H9 (cell line): Measurements from ENCODE around the gene NCAPH2. TPM values are rescaled to one million over a fixed set of nuclear protein-coding genes. Genes with fewer than 3 reads are reported as not detected.

Experiments used
- DNase-seq: peaks from one replicate; pipeline ENCODE4 v3.0.0-alpha.2; 2017
- H2AFZ ChIP-seq: one replicate; pipeline ENCODE4 v1.6.1; 2013; ENCODE audit warnings: mild to moderate bottlenecking, low read length, control low read depth, moderate library complexity
- H2AK5ac ChIP-seq: 2 replicates; pipeline ENCODE4 v1.6.1; 2013; ENCODE audit warnings: low read length, control low read depth, mixed read lengths; ENCODE audit not compliant: insufficient read length
- H2BK120ac ChIP-seq: one replicate; pipeline ENCODE4 v1.6.1; 2013; ENCODE audit warnings: low read depth, mild to moderate bottlenecking, low read length, control low read depth, inconsistent platforms; ENCODE audit not compliant: poor library complexity, severe bottlenecking
- H2BK12ac ChIP-seq: 2 replicates; pipeline ENCODE4 v1.6.1; 2013; ENCODE audit warnings: low read length, control low read depth, mixed read lengths, low read depth; ENCODE audit not compliant: insufficient read length
- H2BK15ac ChIP-seq: 2 replicates; pipeline ENCODE4 v1.6.1; 2013; ENCODE audit warnings: low read depth, low read length, control low read depth
- H2BK20ac ChIP-seq: one replicate; pipeline ENCODE4 v1.6.1; 2013; ENCODE audit warnings: low read depth, mild to moderate bottlenecking, low read length, control low read depth, inconsistent platforms; ENCODE audit not compliant: poor library complexity, severe bottlenecking
- H2BK5ac ChIP-seq: 2 replicates; pipeline ENCODE4 v1.6.1; 2013; ENCODE audit warnings: low read length, control low read depth, mixed read lengths; ENCODE audit not compliant: insufficient read length
- H3K14ac ChIP-seq: 2 replicates; pipeline ENCODE4 v1.6.1; 2013; ENCODE audit warnings: low read length, control low read depth; ENCODE audit not compliant: insufficient read depth
- H3K18ac ChIP-seq: 2 replicates; pipeline ENCODE4 v1.6.1; 2013; ENCODE audit warnings: low read depth, mild to moderate bottlenecking, mixed read lengths, low read length, control low read depth; ENCODE audit not compliant: insufficient read length
- H3K23ac ChIP-seq: 2 replicates; pipeline ENCODE4 v1.6.1; 2013; ENCODE audit warnings: low read length, control low read depth, mixed read lengths, low read depth; ENCODE audit not compliant: insufficient read length
- H3K23me2 ChIP-seq: 2 replicates; pipeline ENCODE4 v1.6.1; 2013; ENCODE audit warnings: low read depth, mild to moderate bottlenecking, mixed read lengths, low read length, control low read depth; ENCODE audit not compliant: insufficient read length, poor library complexity, severe bottlenecking
- H3K27ac ChIP-seq: 2 replicates; pipeline ENCODE4 v1.5.1; 2013; ENCODE audit warnings: low read length, control low read depth, mixed read lengths, low read depth; ENCODE audit not compliant: insufficient read length
- H3K27me3 ChIP-seq: 2 replicates; pipeline ENCODE4 v1.6.1; 2013; ENCODE audit warnings: low read length, control low read depth, inconsistent platforms; ENCODE audit not compliant: insufficient read depth
- H3K4ac ChIP-seq: 2 replicates; pipeline ENCODE4 v1.6.1; 2013; ENCODE audit warnings: low read depth, mild to moderate bottlenecking, control low read depth, inconsistent platforms, low read length, moderate library complexity
- H3K4me1 ChIP-seq: 2 replicates; pipeline ENCODE4 v1.6.1; 2013; ENCODE audit warnings: low read length, control low read depth, inconsistent platforms; ENCODE audit not compliant: insufficient read depth
- H3K4me2 ChIP-seq: 2 replicates; pipeline ENCODE4 v1.6.1; 2013; ENCODE audit warnings: low read length, control low read depth, mixed read lengths; ENCODE audit not compliant: insufficient read length, insufficient read depth
- H3K56ac ChIP-seq: 2 replicates; pipeline ENCODE4 v1.6.1; 2013; ENCODE audit warnings: low read depth, mild to moderate bottlenecking, mixed read lengths, low read length, control low read depth; ENCODE audit not compliant: insufficient read length
- H3K79me1 ChIP-seq: 2 replicates; pipeline ENCODE4 v1.6.1; 2013; ENCODE audit warnings: low read depth, mild to moderate bottlenecking, moderate library complexity, low read length, control low read depth, inconsistent platforms; ENCODE audit not compliant: insufficient read depth, poor library complexity, severe bottlenecking
- H3K79me2 ChIP-seq: 2 replicates; pipeline ENCODE4 v1.6.1; 2013; ENCODE audit warnings: low read length, control low read depth, inconsistent platforms; ENCODE audit not compliant: insufficient read depth
- H3K9ac ChIP-seq: 2 replicates; pipeline ENCODE4 v1.6.1; 2013; ENCODE audit warnings: low read length, control low read depth, mixed read lengths; ENCODE audit not compliant: insufficient read length; ENCODE audit errors: extremely low read depth
- H3K9me3 ChIP-seq: one replicate; pipeline ENCODE4 v1.6.1; 2013; ENCODE audit warnings: low read depth, low read length, inconsistent platforms; ENCODE audit not compliant: control insufficient read depth
- H3T11ph ChIP-seq: one replicate; pipeline ENCODE4 v1.6.1; 2013; ENCODE audit warnings: mild to moderate bottlenecking, low read length, control low read depth, inconsistent platforms
- H4K20me1 ChIP-seq: one replicate; pipeline ENCODE4 v1.6.1; 2013; ENCODE audit not compliant: control insufficient read depth, insufficient read length, insufficient read depth
- H4K5ac ChIP-seq: 2 replicates; pipeline ENCODE4 v1.6.1; 2013; ENCODE audit warnings: low read depth, mild to moderate bottlenecking, mixed read lengths, low read length, control low read depth; ENCODE audit not compliant: insufficient read length
- H4K8ac ChIP-seq: replicated peaks from 2 replicates; pipeline ENCODE4 v1.6.1; 2013; ENCODE audit warnings: low read length, control low read depth, mixed read lengths, low read depth; ENCODE audit not compliant: insufficient read length
- H4K91ac ChIP-seq: 2 replicates; pipeline ENCODE4 v1.6.1; 2013; ENCODE audit warnings: low read depth, mild to moderate bottlenecking, moderate library complexity, mixed read lengths, low read length, control low read depth; ENCODE audit not compliant: insufficient read length
- H3K27ac Mint-ChIP-seq, 3 experiments: 2 replicates in 2 of 3; 3 replicates in 1 of 3; pipeline ENCODE4 v1.8.0; 2020 to 2021; ENCODE audit warnings: mixed read lengths in 3 of 3, mild to moderate bottlenecking in 1 of 3, moderate library complexity in 1 of 3
- H3K27me3 Mint-ChIP-seq: 2 replicates; pipeline ENCODE4 v1.8.0; 2021; ENCODE audit warnings: low read depth, mild to moderate bottlenecking, moderate library complexity, mixed read lengths
- H3K36me3 Mint-ChIP-seq, 3 experiments: 2 replicates in 2 of 3; 3 replicates in 1 of 3; pipeline ENCODE4 v1.8.0; 2020 to 2021; ENCODE audit warnings: low read depth in 3 of 3, mixed read lengths in 3 of 3; ENCODE audit not compliant: insufficient read depth in 1 of 3
- H3K4me1 Mint-ChIP-seq, 2 experiments: 2 replicates each; pipeline ENCODE4 v1.8.0; 2020; ENCODE audit warnings: mixed read lengths in 2 of 2
- H3K4me3 Mint-ChIP-seq, 2 experiments: 2 replicates in 1 of 2; 3 replicates in 1 of 2; pipeline ENCODE4 v1.8.0; 2020 to 2021; ENCODE audit warnings: mild to moderate bottlenecking in 2 of 2, mixed read lengths in 2 of 2, moderate library complexity in 1 of 2
- H3K9me3 Mint-ChIP-seq, 2 experiments: 2 replicates in 1 of 2; 3 replicates in 1 of 2; pipeline ENCODE4 v1.8.0; 2020; ENCODE audit warnings: mild to moderate bottlenecking in 2 of 2, mixed read lengths in 2 of 2, moderate library complexity in 1 of 2
- CTCF ChIP-seq: fragments of 200-600 bp; sonication (generic); conservative IDR thresholded peaks from 3 replicates; pipeline ENCODE4 v1.8.0; 2021; ENCODE audit warnings: antibody characterized with exemption, mild to moderate bottlenecking
- WGBS: extraction: QIAGEN DNeasy Blood & Tissue Kit; methylation state at CpG from one replicate; pipeline ENCODE4 v1.1.7; 2013; ENCODE audit warnings: missing lambda C conversion rate, low lambda C conversion rate, mixed read lengths; ENCODE audit not compliant: insufficient read length; ENCODE audit errors: extremely low coverage; 5-methylcytosine and 5-hydroxymethylcytosine counted together
- total RNA-seq: library from RNA; stranded (reverse); gene quantifications from 2 replicates; pipeline ENCODE4 v1.2.1, GENCODE V29; 2021

The NCAPH2 gene
- total RNA-seq, 1 experiment from 2014 or later, result 76.2 TPM

- Histone ChIP-seq H2BK5ac (no peak overlapping the region), H3K14ac (no peak overlapping the region), H3K27me3 (peaks cover 9% of the 10 kb centered on the region; the same call in 1 of the 2 replicates), H3K23me2 (peaks cover 7% of the 10 kb centered on the region), H3T11ph (no peak overlapping the region), H2BK12ac (no peak overlapping the region), H3K4me2 (peak overlapping the region; percentile 7), H3K9ac (no peak overlapping the region), H2BK15ac (no peak overlapping the region), H4K5ac (no peak overlapping the region), H3K18ac (no peak overlapping the region), H3K56ac (no peak overlapping the region), H4K20me1 (no peaks in the 10 kb centered on the region), H3K4me1 (no peaks in the 10 kb centered on the region), H2BK120ac (no peak overlapping the region), H2AFZ (no peak overlapping the region), H3K9me3 (no peaks in the 10 kb centered on the region), H4K8ac (no peak overlapping the region), H3K4ac (no peak overlapping the region), H3K27ac (no peak overlapping the region), H3K79me2 (no peaks in the 10 kb centered on the region), H3K23ac (no peak overlapping the region), H2BK20ac (no peak overlapping the region), H4K91ac (no peak overlapping the region), H2AK5ac (no peak overlapping the region), H3K79me1 (no peaks in the 10 kb centered on the region)
- peak overlapping the region; percentile 72 to 84 for H3K4me3 Mint-ChIP-seq
- DNase-seq, result no peak
- peaks cover 31% of the 10 kb centered on the region for H3K27me3 Mint-ChIP-seq
- no peak for TF ChIP-seq CTCF
- WGBS, result no CpG with 5 or more reads among the region's 35 CpGs
- peaks cover 0 to 2% (median 0%) of the 10 kb centered on the region in 3 experiments; a peak in 1 of 7 replicates for H3K36me3 Mint-ChIP-seq
- no peak overlapping the region for H3K27ac Mint-ChIP-seq
- no peaks in the 10 kb centered on the region for H3K9me3 Mint-ChIP-seq
- H3K4me1 Mint-ChIP-seq, result peaks cover 3 to 9% of the 10 kb centered on the region in 2 experiments; a peak in 3 of 4 replicates
These were observed 25.6 kb upstream of the NCAPH2 start for GRCh38 chr22:50482107-50483074.
